Effector CD8-positive, alpha-beta T cell (primary cell): Measurements from ENCODE around the gene BAZ2B.
"Not testable (repeated sequence)": the region's sequence is repeated elsewhere in the genome, so short reads cannot be mapped to it uniquely, and the experiment has no call there.

Source experiments
- DNase-seq: peaks from one replicate; lab custom pipeline; 2025; lab: John Stamatoyannopoulos, UW

Gene BAZ2B

GRCh38 chr2:159411460-159411859 lies 204.9 kb downstream of the BAZ2B start:
- DNase-seq = no peak

- no peak for DNase-seq
Measured at GRCh38 chr2:159410276-159410675, 206.1 kb downstream of the BAZ2B start.

DNA sequence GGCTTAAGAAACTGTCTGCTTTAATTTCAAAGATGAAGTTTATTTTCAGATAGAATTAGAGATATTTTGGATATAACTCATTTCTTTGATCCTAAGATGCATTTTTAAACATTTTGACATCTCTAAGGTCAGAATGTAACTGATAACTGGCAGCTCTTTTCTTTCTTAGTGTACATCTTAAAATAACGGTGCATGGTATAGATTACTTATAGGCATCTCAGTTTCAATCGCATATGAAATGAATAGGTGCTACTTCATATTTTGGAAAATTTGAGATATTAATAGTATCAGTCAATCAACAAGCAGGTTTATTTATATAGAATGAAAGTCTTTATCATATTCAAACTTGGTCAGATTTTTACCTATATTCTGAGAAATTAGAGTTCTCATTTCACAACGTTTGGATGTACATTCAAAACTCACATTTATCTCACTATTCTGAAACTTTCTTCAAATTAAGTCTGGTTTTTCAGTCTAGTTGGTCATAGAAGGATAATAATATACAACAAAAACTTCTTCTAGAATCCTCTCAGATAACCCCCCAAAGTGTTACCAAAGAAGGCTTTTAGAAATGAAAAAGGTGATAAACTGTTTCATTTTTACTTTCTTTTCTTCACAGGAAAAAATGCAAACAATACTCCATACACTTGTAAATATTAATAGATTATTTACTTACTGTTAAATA lies 207.1 kb downstream of the BAZ2B start:
- no peak for DNase-seq

GRCh38 chr2:159402790-159403189 lies 213.6 kb downstream of the BAZ2B start:
- no peak for DNase-seq

DNA sequence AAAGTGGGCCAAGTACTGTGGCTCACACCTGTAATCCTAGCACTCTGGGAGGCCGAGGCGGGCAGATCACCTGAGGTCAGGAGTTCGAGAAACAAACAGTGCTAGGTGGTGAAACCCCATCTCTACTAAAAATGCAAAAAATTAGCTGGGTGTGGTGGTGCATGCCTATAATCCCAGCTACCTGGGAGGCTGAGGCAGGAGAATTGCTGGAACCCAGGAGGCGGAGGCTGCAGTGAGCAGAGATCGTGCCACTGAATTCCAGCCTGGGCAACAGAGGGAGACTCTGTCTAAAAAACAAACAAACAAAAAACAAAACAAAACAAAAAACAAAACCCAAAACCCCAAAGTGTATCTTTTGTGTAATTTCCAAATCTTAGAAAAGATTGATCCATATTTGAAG lies 214.2 kb downstream of the BAZ2B start:
- DNase-seq = not testable (repeated sequence)

DNA sequence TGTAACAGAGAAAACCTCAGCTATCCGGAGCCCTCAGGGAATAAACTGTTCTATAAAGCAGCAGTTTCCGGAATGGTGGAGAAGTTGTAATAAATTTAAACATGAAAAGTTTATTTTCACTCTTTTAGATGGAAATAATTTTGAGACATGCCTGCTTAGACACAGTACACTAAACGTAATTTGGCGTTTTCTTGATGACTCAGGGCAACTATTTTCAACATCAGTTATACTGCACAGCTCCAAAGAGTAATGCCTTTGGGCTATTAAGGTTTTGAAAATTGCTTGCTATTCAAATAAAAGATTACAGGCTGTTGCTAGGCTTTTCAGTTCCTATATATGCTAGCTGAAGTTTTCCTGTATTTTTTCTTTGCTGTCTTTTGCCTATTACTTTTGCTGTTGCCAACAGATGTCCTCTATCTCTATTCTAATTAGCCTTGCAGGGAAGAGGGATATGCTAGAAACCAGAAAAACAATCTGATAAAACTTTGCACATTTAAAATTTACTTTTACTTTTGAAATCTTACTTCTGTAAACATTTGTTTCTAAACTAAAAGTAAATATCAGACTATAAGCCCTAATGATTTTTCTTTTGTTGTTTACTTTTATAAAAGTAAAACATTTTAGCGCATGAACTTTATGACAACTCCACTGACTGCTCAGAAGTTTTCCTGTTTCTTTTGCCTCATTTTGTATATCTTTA lies 216.5 kb downstream of the BAZ2B start:
- no peak for DNase-seq

DNA sequence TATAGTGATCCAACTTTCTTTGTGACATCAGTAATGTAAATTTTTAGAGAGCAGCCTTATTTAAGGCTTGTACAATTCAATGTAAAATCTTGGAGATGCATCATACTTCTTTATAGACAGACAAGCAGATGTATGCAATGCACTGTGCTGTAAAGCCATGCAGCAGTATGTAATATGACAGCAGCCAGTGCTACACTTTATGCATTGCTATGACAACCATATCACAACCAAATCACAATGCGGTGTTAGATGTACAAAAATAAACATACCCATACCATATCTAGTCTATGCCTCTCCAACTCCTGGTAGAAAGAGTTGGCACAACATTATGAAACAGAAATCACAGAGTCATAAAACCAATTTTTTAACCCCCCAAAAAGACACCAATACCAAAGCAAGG lies 219.5 kb downstream of the BAZ2B start:
- no peak for DNase-seq

GRCh38 chr2:159382447-159383028 lies 233.8 kb downstream of the BAZ2B start:
- no peak for DNase-seq

- no peak for DNase-seq
Measured at GRCh38 chr2:159381574-159381973, 234.8 kb downstream of the BAZ2B start.

- DNase-seq = no peak
Measured at GRCh38 chr2:159380685-159381239, 235.6 kb downstream of the BAZ2B start.

DNA sequence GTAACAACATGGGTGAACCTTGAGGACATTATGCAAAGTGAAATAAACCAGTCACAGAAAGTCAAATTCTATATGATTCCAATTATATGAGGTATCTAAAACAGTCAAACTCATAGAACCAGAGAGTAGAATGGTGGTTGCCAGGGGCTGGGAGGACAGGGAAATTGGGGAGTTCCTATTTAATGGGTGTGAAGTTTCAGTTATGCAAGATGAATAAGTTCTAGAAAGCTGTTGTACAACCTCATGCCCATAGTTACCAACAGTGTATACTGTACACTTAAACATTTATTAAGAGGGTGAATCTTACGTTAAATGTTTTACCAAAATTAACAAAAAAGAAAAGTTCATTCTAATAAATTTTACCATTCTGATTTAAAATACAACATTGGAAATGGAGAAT lies 237.2 kb downstream of the BAZ2B start:
- no peak for DNase-seq

DNA sequence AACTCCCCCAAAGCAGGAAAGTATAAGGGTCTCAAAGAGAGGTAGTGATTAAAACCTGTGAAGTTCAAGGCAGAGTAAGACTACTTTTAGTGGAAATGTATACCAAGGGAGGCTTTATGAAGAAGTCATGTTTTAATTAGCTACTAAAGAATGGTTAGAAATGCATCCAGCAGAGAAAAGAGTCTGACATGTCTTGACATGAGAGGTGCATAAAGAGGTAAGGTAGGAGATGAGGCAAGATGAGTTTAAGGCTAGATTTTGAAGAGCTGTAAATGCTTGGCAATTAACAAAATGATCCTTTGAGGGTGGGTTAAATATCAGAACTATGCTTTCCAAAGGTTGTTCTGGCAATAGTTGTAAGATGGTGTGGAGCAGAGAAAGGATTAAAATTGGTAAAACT lies 241.1 kb downstream of the BAZ2B start:
- DNase-seq = no peak

GRCh38 chr2:159371506-159371905 lies 244.8 kb downstream of the BAZ2B start:
- DNase-seq = no peak

DNA sequence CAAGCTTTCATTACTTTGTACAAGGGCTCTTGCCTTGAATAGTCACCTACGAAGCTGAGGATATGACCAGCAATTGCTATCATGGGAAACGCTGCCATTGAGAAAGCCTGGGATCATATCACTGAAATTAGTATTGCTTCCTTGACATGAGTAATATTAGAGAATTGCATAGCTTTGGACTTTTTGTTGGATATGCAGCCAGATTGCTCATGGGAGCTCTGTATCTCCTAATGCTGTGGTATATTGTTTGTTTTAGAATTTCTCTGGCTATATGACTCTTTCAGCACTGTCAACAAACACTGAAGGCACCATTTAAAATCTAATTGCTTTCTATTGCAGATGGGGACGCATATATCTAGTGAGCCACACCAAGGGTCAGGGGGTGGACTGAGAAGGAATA lies 249.8 kb downstream of the BAZ2B start:
- no peak for DNase-seq

- DNase-seq = no peak
Measured at GRCh38 chr2:159362816-159363251, 253.5 kb downstream of the BAZ2B start.

GRCh38 chr2:159362094-159362493 lies 254.3 kb downstream of the BAZ2B start:
- DNase-seq = no peak

GRCh38 chr2:159361603-159362002 lies 254.7 kb downstream of the BAZ2B start:
- not testable (repeated sequence) for DNase-seq

DNA sequence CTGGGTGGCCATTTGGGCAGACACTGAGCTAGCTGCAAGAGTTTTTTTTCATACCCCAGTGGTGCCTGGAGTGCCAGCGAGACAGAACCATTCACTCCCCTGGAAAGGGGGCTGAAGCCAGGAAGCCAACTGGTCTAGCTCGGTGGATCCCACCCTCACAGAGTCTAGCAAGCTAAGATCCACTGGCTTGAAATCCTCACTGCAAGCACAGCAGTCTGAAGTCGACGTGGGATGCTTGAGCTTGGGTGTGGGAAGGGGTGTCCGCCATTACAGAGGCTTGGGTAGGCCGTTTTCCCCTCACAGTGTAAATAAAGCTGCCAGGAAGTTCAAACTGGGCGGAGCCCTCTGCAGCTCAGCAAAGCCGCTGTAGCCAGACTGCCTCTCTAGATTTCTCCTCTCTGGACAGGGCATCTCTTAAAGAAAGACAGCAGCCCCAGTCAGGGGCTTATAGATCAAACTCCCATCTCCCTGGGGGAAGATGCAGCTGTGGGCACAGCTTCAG lies 260.2 kb downstream of the BAZ2B start:
- no peak for DNase-seq

GRCh38 chr2:159351977-159352376 lies 264.4 kb downstream of the BAZ2B start:
- no peak for DNase-seq

DNA sequence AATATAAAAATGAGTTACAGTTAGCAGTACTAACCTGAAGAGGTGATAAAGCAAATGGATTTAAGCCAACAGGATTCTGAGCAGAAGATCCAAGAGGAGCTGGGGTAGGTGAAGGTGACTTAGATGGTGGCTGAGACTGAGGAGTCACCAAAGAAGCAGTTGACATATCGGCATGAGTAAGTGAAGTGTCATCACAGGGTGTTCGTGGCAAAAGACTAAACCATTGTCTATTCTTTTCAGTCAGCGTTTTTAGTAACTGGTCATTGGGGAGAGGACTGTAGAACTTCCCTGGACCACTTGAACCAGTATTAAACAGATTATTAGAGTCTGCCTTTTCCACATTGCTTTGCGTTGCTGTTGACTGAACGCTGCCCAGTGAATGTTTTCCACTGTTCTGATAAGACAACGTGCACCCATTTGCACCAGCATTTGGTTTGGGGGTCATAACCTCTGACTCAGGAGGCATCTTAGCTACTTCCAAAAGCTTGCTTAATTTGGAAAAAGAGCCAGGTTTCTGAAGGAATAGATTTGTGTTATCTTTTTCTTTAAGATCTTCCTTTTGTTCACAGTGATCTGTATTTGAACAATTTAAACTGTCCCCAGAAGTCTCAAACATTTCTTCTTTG lies 266.6 kb downstream of the BAZ2B start:
- DNase-seq = no peak

DNA sequence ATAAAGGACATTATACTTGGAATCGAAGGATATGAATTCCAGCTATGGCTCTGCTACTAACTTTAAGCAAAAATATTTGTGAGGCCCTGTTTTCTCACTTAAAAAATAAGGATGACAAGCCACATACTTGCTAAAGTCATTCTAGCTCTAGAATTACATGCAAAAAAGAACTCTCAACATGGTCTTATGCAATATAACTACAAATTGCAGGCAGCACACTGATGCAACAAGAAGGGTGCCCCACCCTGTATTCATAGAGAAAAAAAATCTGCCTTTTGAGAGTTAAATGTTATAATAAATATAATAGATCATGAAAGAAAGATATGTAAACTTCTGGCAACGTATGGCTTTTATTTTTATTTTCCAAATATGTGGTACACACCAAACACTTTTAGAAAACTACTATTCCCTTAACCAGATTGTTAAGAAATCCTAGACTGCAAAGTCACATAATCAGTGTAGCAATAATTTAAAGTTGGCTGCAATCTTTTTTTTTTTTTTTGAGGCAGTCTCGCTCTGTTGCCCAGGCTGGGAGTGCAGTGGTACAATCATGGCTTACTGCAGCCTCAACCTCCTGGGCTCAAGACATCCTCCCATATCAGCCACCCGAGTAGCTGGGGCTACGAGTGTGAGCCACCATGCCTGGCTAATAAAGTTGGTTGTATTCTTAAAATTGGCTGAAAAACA lies 289.6 kb downstream of the BAZ2B start:
- no peak for DNase-seq

DNA sequence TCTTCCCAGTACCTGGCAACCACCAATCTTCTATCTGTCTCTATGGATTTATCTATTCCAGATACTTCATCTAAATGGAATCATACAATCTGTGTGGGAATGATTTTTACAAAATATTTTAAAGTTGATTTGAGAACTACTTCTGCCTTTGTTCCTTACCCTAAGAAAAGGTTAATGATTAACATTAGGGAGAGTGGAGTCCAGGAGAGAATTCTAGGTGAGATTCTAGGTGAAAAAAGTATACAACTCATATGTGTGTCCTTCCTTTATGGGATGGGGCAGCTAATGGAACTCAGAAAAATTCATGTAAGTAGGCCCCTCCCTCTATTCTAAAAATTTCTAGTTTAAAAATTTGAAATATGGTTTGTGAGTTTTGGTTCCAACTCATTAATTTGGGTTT lies 293.9 kb downstream of the BAZ2B start:
- DNase-seq = no peak
